Activated CD8-positive, alpha-beta T cell treated with anti-CD3 and anti-CD28 coated beads for 36 hours (primary cell): ENCODE measurements around the gene AKNA. TPM values are rescaled to one million over a fixed set of nuclear protein-coding genes. Genes with fewer than 3 reads are reported as not detected.

Source experiments
- ATAC-seq: fragments of 200-7000 bp; cut with Tn5 transposase; one replicate; pipeline ENCODE4 v1.10.0; 2021; ENCODE audit warnings: mild to moderate bottlenecking, moderate library complexity
- CTCF ChIA-PET: fragments of 350-600 bp; sonication (Branson Sonifier 250); formaldehyde crosslinking; loops from one replicate; lab custom pipeline; 2021; ENCODE audit warnings: antibody characterized with exemption; lab: Charles Lee
- POLR2A ChIA-PET: fragments of 350-600 bp; sonication (Branson Sonifier 250); formaldehyde crosslinking; loops from one replicate; lab custom pipeline; 2021; ENCODE audit warnings: antibody characterized with exemption; lab: Charles Lee
- DNase-seq: peaks from one replicate; pipeline ENCODE4 v3.0.0-alpha.2; 2020
- H3K27ac Mint-ChIP-seq: one replicate; pipeline ENCODE4 v1.8.0; 2021; ENCODE audit warnings: mild to moderate bottlenecking, mixed read lengths
- H3K27me3 Mint-ChIP-seq: one replicate; pipeline ENCODE4 v1.8.0; 2021; ENCODE audit warnings: mixed read lengths
- H3K36me3 Mint-ChIP-seq: one replicate; pipeline ENCODE4 v1.8.0; 2021; ENCODE audit warnings: low read depth, mixed read lengths
- H3K4me1 Mint-ChIP-seq: one replicate; pipeline ENCODE4 v1.8.0; 2021; ENCODE audit warnings: low read depth, mixed read lengths
- H3K4me3 Mint-ChIP-seq: one replicate; pipeline ENCODE4 v1.8.0; 2021; ENCODE audit warnings: mild to moderate bottlenecking, moderate library complexity, mixed read lengths
- H3K9me3 Mint-ChIP-seq: one replicate; pipeline ENCODE4 v1.8.0; 2021; ENCODE audit warnings: mixed read lengths
- CTCF ChIP-seq: fragments of 200-600 bp; IDR thresholded peaks from one replicate; pipeline ENCODE4 v1.8.0; 2022; ENCODE audit warnings: antibody characterized with exemption, mild to moderate bottlenecking
- intact Hi-C: fragments of 100-400 bp; cut with micrococcal nuclease; formaldehyde crosslinking; loops from one replicate; pipeline ENCODE4 v1.10.0; 2022
- total RNA-seq, 2 experiments: library from RNA; stranded (reverse); gene quantifications; one replicate each; pipeline ENCODE4 v1.2.3, GENCODE V29; 2021

Gene AKNA
- total RNA-seq, 2 experiments from 2014 or later, result 166 to 167 TPM

- Mint-ChIP-seq H3K27me3 (no peaks in the 10 kb centered on the region), H3K27ac (peak overlapping the region; percentile 97), H3K9me3 (no peaks in the 10 kb centered on the region), H3K36me3 (peaks cover 95% of the 10 kb centered on the region), H3K4me1 (peaks cover 87% of the 10 kb centered on the region), H3K4me3 (no peak overlapping the region)
- no peak for TF ChIP-seq CTCF
- ChIA-PET POLR2A (interaction anchor here (0.8 to 14.2 kb wide), 7 partner anchors 8 to 32 kb away, joined by 3 to 351 read pairs (median 4); partner anchors contain the start of gene AKNA), CTCF (interaction anchor here (0.8 to 1.4 kb wide), 4 partner anchors 11 to 31 kb away, joined by 3 to 10 read pairs (median 4); no protein-coding TSS in a partner anchor)
- intact Hi-C loops, result no loop called here
- ATAC-seq (no peak), DNase-seq (no peak)
These were observed 22.6 kb downstream of the AKNA start for GRCh38 chr9:114365194-114365593.

- intact Hi-C loops, result no loop called here
- peaks cover 85% of the 10 kb centered on the region for H3K4me1 Mint-ChIP-seq
- H3K4me3 Mint-ChIP-seq, result peak overlapping the region; percentile 35
- DNase-seq (peak; percentile 39), ATAC-seq (peak; percentile 31)
- POLR2A ChIA-PET, result interaction anchor here (0.6 to 14.2 kb wide), 8 partner anchors 8 to 35 kb away, joined by 3 to 351 read pairs (median 4); partner anchors contain the start of gene AKNA
- H3K9me3 Mint-ChIP-seq, result no peaks in the 10 kb centered on the region
- CTCF ChIA-PET, result interaction anchor here (0.8 to 1.9 kb wide), 8 partner anchors 11 to 31 kb away, joined by 3 to 10 read pairs (median 4); partner anchors contain the start of gene AKNA
- no peaks in the 10 kb centered on the region for H3K27me3 Mint-ChIP-seq
- TF ChIP-seq CTCF, result no peak
- H3K36me3 Mint-ChIP-seq, result peaks cover 95% of the 10 kb centered on the region
- peak overlapping the region; percentile 97 for H3K27ac Mint-ChIP-seq
These were observed 23.4 kb downstream of the AKNA start for GRCh38 chr9:114364134-114365041.

GRCh38 chr9:114363424-114363823 lies 24.4 kb downstream of the AKNA start:
- DNase-seq (peak; percentile 53), ATAC-seq (peak; percentile 70)
- H3K27ac Mint-ChIP-seq, result peak overlapping the region; percentile 97
- H3K27me3 Mint-ChIP-seq, result no peaks in the 10 kb centered on the region
- TF ChIP-seq CTCF, result no peak
- intact Hi-C loops, result no loop called here
- POLR2A ChIA-PET, result interaction anchor here (0.9 to 14.2 kb wide), 6 partner anchors 9 to 24 kb away, joined by 3 to 351 read pairs (median 18); partner anchors contain the start of gene AKNA
- H3K9me3 Mint-ChIP-seq, result no peaks in the 10 kb centered on the region
- peak overlapping the region; percentile 35 for H3K4me3 Mint-ChIP-seq
- H3K36me3 Mint-ChIP-seq, result peaks cover 96% of the 10 kb centered on the region
- H3K4me1 Mint-ChIP-seq, result peaks cover 80% of the 10 kb centered on the region
- CTCF ChIA-PET, result interaction anchor here (0.9 to 1.9 kb wide), 6 partner anchors 11 to 42 kb away, joined by 3 to 7 read pairs (median 4); partner anchors contain the start of gene AKNA

- no peak for TF ChIP-seq CTCF
- Mint-ChIP-seq H3K9me3 (no peaks in the 10 kb centered on the region), H3K27me3 (no peaks in the 10 kb centered on the region), H3K36me3 (peaks cover 92% of the 10 kb centered on the region), H3K4me3 (no peak overlapping the region), H3K27ac (peak overlapping the region; percentile 97), H3K4me1 (peaks cover 76% of the 10 kb centered on the region)
- intact Hi-C loops, result no loop called here
- ChIA-PET CTCF (interaction anchor here (1.1 to 1.9 kb wide), 2 partner anchors 23 to 43 kb away, joined by 3 to 7 read pairs; no protein-coding TSS in a partner anchor), POLR2A (interaction anchor here (0.9 to 14.2 kb wide), 6 partner anchors 9 to 25 kb away, joined by 4 to 351 read pairs (median 18); partner anchors contain the start of gene AKNA)
- DNase-seq, result no peak
- ATAC-seq, result no peak
These were observed 25.4 kb downstream of the AKNA start for GRCh38 chr9:114362394-114362793.
